ENCODE data around the gene FAM186B. TPM values are rescaled to one million over a fixed set of nuclear protein-coding genes. Genes with fewer than 3 reads are reported as not detected.

The FAM186B gene
- total and polyA plus RNA-seq, 2 experiments from 2014 or later = 0.17 to 0.69 TPM

DNA sequence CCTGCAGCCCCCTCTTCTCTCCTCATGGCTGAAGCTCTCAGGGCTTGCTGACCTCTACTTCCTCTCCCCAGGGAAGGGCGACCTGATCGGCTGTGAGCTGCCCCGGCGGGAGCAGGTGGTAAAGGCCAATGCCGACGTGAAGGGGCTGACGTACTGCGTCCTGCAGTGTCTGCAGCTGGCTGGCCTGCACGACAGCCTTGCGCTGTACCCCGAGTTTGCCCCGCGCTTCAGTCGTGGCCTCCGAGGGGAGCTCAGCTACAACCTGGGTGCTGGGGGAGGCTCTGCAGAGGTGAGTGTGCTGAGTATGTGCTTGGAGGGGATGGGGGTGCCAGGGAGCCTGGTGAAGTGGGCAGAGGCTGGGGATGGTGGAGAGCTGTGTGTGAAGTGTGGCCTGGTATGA, 51.2 kb downstream of the FAM186B start:
- Histone ChIP-seq H3K36me3 (replicated peaks; ENCODE audit: insufficient read depth, low read depth) (no peaks in the 10 kb centered on the region), H3K9me3 (ENCODE audit: low read depth) (no peaks in the 10 kb centered on the region), H3K4me3 (no peak overlapping the region), H3K27me3 (no peaks in the 10 kb centered on the region), H4K20me1 (ENCODE audit: insufficient read depth, poor library complexity, severe bottlenecking) (no peaks in the 10 kb centered on the region), H3K4me2 (no peak overlapping the region), H3K4me1 (ENCODE audit: insufficient read depth) (peaks cover 4% of the 10 kb centered on the region), H3K27ac (no peak overlapping the region), H2AFZ (no peak overlapping the region), H3K9me2 (replicated peaks; ENCODE audit: insufficient read depth) (no peaks in the 10 kb centered on the region), H3K79me2 (no peaks in the 10 kb centered on the region)
- DNase-seq (ENCODE audit: low spot score) = no peak
- WGBS (ENCODE audit: low lambda C conversion rate, missing lambda C conversion rate) = 87% methylated on average over 14 of the region's 15 CpGs
- TF ChIP-seq EZH2phosphoT487 (IDR thresholded peaks at IDR 0.05; ENCODE audit: low read depth, severe bottlenecking, unreplicated experiment) = no peak
- no peak for TF ChIP-seq EZH2 (IDR thresholded peaks at IDR 0.05; ENCODE audit: borderline replicate concordance)
- TF ChIP-seq, protein P1, sequence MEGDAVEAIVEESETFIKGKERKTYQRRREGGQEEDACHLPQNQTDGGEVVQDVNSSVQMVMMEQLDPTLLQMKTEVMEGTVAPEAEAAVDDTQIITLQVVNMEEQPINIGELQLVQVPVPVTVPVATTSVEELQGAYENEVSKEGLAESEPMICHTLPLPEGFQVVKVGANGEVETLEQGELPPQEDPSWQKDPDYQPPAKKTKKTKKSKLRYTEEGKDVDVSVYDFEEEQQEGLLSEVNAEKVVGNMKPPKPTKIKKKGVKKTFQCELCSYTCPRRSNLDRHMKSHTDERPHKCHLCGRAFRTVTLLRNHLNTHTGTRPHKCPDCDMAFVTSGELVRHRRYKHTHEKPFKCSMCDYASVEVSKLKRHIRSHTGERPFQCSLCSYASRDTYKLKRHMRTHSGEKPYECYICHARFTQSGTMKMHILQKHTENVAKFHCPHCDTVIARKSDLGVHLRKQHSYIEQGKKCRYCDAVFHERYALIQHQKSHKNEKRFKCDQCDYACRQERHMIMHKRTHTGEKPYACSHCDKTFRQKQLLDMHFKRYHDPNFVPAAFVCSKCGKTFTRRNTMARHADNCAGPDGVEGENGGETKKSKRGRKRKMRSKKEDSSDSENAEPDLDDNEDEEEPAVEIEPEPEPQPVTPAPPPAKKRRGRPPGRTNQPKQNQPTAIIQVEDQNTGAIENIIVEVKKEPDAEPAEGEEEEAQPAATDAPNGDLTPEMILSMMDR (IDR thresholded peaks at IDR 0.05; ENCODE audit: poor library complexity) = no peak

DNA sequence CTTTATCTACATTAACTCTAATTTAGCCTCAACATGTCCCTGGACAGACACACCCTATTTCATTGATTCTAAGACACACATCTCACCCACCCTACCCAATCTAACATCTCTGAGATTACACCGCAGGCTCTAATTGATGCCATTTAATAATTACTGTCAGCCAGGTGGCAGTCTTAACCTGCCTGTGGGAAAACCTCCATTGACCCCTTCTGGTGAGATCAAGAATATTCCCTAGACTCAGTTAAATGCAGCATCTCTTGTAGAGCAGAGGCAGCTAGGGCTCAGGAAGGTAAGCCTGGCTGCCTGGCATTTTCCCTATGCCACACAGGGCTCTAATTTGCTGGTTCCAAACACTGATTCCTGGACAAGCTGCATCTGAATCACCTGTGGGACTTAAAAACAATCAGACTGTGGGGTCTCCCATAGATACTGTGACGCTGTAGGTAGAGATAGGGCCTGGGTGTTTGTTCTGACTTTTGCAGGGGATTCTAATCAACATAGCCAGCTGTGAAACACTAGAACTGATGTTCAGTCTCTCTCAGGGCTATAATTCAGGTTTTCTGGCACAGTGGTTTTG, 51.8 kb downstream of the FAM186B start:
- Histone ChIP-seq H3K27me3 (peaks cover 5% of the 10 kb centered on the region), H2AFZ (no peak overlapping the region), H3K4me3 (no peak overlapping the region), H3K27ac (no peak overlapping the region), H3K9me2 (replicated peaks; ENCODE audit: insufficient read depth) (no peaks in the 10 kb centered on the region), H3K4me1 (ENCODE audit: insufficient read depth) (peaks cover 8% of the 10 kb centered on the region), H3K4me2 (no peak overlapping the region), H3K9me3 (ENCODE audit: low read depth) (no peaks in the 10 kb centered on the region), H4K20me1 (ENCODE audit: insufficient read depth, poor library complexity, severe bottlenecking) (no peaks in the 10 kb centered on the region), H3K79me2 (no peaks in the 10 kb centered on the region), H3K36me3 (replicated peaks; ENCODE audit: insufficient read depth, low read depth) (no peaks in the 10 kb centered on the region)
- 56% methylated on average over 2 of the region's 2 CpGs for WGBS (ENCODE audit: low lambda C conversion rate, missing lambda C conversion rate)
- DNase-seq (ENCODE audit: low spot score) = no peak
- TF ChIP-seq, protein P1 (IDR thresholded peaks at IDR 0.05; ENCODE audit: poor library complexity) = peak; percentile 48
- no peak for TF ChIP-seq EZH2phosphoT487 (IDR thresholded peaks at IDR 0.05; ENCODE audit: low read depth, severe bottlenecking, unreplicated experiment)
- no peak for TF ChIP-seq EZH2 (IDR thresholded peaks at IDR 0.05; ENCODE audit: borderline replicate concordance)

DNA sequence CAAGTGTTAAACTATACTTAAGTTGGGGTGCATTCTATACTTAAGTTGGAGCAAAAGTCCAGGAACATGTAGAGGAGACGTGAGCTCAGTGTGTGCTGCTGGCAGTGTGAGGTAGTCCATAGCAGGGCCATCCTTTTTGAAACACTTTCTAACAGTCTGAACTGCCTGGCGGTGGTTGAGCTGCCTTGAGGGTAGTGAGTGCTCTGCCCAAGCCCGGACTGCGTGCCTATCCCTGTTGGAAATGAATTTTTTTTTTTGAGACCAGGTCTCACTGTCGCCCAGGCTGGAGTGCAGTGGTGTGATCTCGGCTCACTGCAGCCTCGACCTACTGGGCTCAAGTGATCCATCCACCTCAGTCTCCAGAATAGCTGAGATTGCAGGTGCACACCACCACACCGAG, 52.5 kb downstream of the FAM186B start:
- H3K36me3 ChIP-seq (replicated peaks; ENCODE audit: insufficient read depth, low read depth) = no peaks in the 10 kb centered on the region
- H3K4me1 ChIP-seq (ENCODE audit: insufficient read depth) = peaks cover 8% of the 10 kb centered on the region
- H4K20me1 ChIP-seq (ENCODE audit: insufficient read depth, poor library complexity, severe bottlenecking) = no peaks in the 10 kb centered on the region
- H2AFZ ChIP-seq = no peak overlapping the region
- H3K9me2 ChIP-seq (replicated peaks; ENCODE audit: insufficient read depth) = no peaks in the 10 kb centered on the region
- TF ChIP-seq EZH2phosphoT487 (IDR thresholded peaks at IDR 0.05; ENCODE audit: low read depth, severe bottlenecking, unreplicated experiment) (no peak), EZH2 (IDR thresholded peaks at IDR 0.05; ENCODE audit: borderline replicate concordance) (no peak)
- TF ChIP-seq, protein P1 (IDR thresholded peaks at IDR 0.05; ENCODE audit: poor library complexity) = no peak
- H3K27ac ChIP-seq = no peak overlapping the region
- no peak for DNase-seq (ENCODE audit: low spot score)
- H3K79me2 ChIP-seq = no peaks in the 10 kb centered on the region
- H3K4me2 ChIP-seq = no peak overlapping the region
- 90% methylated on average over 8 of the region's 8 CpGs for WGBS (ENCODE audit: low lambda C conversion rate, missing lambda C conversion rate)
- no peak overlapping the region for H3K4me3 ChIP-seq
- no peaks in the 10 kb centered on the region for H3K9me3 ChIP-seq (ENCODE audit: low read depth)
- peaks cover 11% of the 10 kb centered on the region for H3K27me3 ChIP-seq

Measured in hepatocyte (in vitro differentiated cells).